CD14-positive monocyte (primary cell): Measurements from ENCODE around the gene PSEN1. TPM values are rescaled to one million over a fixed set of nuclear protein-coding genes. Genes with fewer than 3 reads are reported as not detected.

ENCODE experiments used
- DNase-seq, 3 donors: peaks; one replicate each; pipeline ENCODE4 v3.0.0-alpha.2; 2011 to 2022
- H2AFZ ChIP-seq: 2 replicates; pipeline ENCODE4 v1.6.0; 2012; ENCODE audit warnings: mild to moderate bottlenecking, low read depth, low read length, inconsistent platforms; ENCODE audit not compliant: insufficient read depth, poor library complexity, severe bottlenecking
- H3K27ac ChIP-seq, 2 donors: 1 replicate in 1 of 2; 2 replicates in 1 of 2; pipeline ENCODE4 v1.5.1; 2012 to 2013; ENCODE audit warnings: low read length in 2 of 2, control low read depth in 1 of 2, inconsistent platforms in 1 of 2, low read depth in 1 of 2, mild to moderate bottlenecking in 1 of 2
- H3K27me3 ChIP-seq, 2 donors: one replicate each; pipeline versions ENCODE4 v1.6.0 to v1.6.1; 2011 to 2013; ENCODE audit warnings: low read length in 2 of 2; ENCODE audit not compliant: control insufficient read depth in 2 of 2, insufficient read depth in 2 of 2
- H3K36me3 ChIP-seq, 2 donors: replicated peaks in 1 of 2; 1 replicate in 1 of 2; 2 replicates in 1 of 2; pipeline versions ENCODE4 v1.5.1 to v1.6.1; 2012 to 2013; ENCODE audit warnings: low read length in 2 of 2, control low read depth in 1 of 2, inconsistent platforms in 1 of 2, mild to moderate bottlenecking in 1 of 2; ENCODE audit not compliant: insufficient read depth in 2 of 2, control insufficient read depth in 1 of 2
- H3K4me1 ChIP-seq, 2 donors: 1 replicate in 1 of 2; 2 replicates in 1 of 2; pipeline versions ENCODE4 v1.5.1 to v1.6.1; 2012 to 2013; ENCODE audit warnings: low read length in 2 of 2, control low read depth in 1 of 2, inconsistent platforms in 1 of 2, mild to moderate bottlenecking in 1 of 2, moderate library complexity in 1 of 2; ENCODE audit not compliant: insufficient read depth in 2 of 2, control insufficient read depth in 1 of 2
- H3K4me2 ChIP-seq: replicated peaks from 2 replicates; pipeline ENCODE3; 2012; ENCODE audit warnings: low read length, moderate library complexity, mild to moderate bottlenecking; ENCODE audit not compliant: poor library complexity, severe bottlenecking; ENCODE audit errors: extremely low read depth
- H3K4me3 ChIP-seq, 3 experiments: fragments of 200-600 bp in 1 of 3; sonication (generic) in 1 of 3; replicated peaks in 1 of 3; 1 replicate in 2 of 3; 2 replicates in 1 of 3; pipeline ENCODE4 v1.5.1; 2011 to 2013; ENCODE audit warnings: low read length in 3 of 3, mild to moderate bottlenecking in 3 of 3, control low read depth in 2 of 3, low read depth in 2 of 3, inconsistent platforms in 1 of 3, moderate library complexity in 1 of 3
- H3K79me2 ChIP-seq: 2 replicates; pipeline ENCODE4 v1.6.0; 2012; ENCODE audit warnings: mild to moderate bottlenecking, control low read depth, inconsistent platforms, low read length, moderate library complexity; ENCODE audit not compliant: insufficient read depth
- H3K9ac ChIP-seq: 2 replicates; pipeline ENCODE4 v1.6.0; 2017; ENCODE audit warnings: low read length, mild to moderate bottlenecking; ENCODE audit not compliant: insufficient read depth, poor library complexity, severe bottlenecking
- H3K9me3 ChIP-seq, 2 donors: replicated peaks in 1 of 2; 1 replicate in 1 of 2; 2 replicates in 1 of 2; pipeline versions ENCODE4 v1.5.1 to v1.6.1; 2012 to 2013; ENCODE audit warnings: low read length in 2 of 2, control low read depth in 1 of 2; ENCODE audit not compliant: control insufficient read depth in 1 of 2, insufficient read depth in 1 of 2
- H4K20me1 ChIP-seq: 2 replicates; pipeline ENCODE4 v1.6.0; 2012; ENCODE audit warnings: mild to moderate bottlenecking, low read length, control low read depth, moderate library complexity; ENCODE audit not compliant: insufficient read depth
- H3K27ac Mint-ChIP-seq, 7 donors: one replicate each; pipeline ENCODE4 v1.8.0; 2020; ENCODE audit warnings: mild to moderate bottlenecking in 7 of 7, mixed read lengths in 7 of 7, moderate library complexity in 6 of 7, inconsistent platforms in 2 of 7
- H3K27me3 Mint-ChIP-seq, 3 donors: one replicate each; pipeline ENCODE4 v1.8.0; 2021 to 2022; ENCODE audit warnings: low read depth in 3 of 3, mild to moderate bottlenecking in 3 of 3, mixed read lengths in 3 of 3, moderate library complexity in 3 of 3, inconsistent platforms in 1 of 3
- H3K36me3 Mint-ChIP-seq, 2 donors: one replicate each; pipeline ENCODE4 v1.8.0; 2020; ENCODE audit warnings: mixed read lengths in 2 of 2, inconsistent platforms in 1 of 2, mild to moderate bottlenecking in 1 of 2
- H3K4me1 Mint-ChIP-seq: one replicate; pipeline ENCODE4 v1.8.0; 2020; ENCODE audit warnings: mild to moderate bottlenecking, mixed read lengths
- H3K4me3 Mint-ChIP-seq, 2 donors: one replicate each; pipeline ENCODE4 v1.8.0; 2020; ENCODE audit warnings: mild to moderate bottlenecking in 2 of 2, mixed read lengths in 2 of 2, moderate library complexity in 1 of 2
- H3K9me3 Mint-ChIP-seq, 7 donors: one replicate each; pipeline ENCODE4 v1.8.0; 2020 to 2022; ENCODE audit warnings: mixed read lengths in 7 of 7, mild to moderate bottlenecking in 6 of 7, moderate library complexity in 6 of 7, inconsistent platforms in 2 of 7
- WGBS: methylation state at CpG from one replicate; pipeline ENCODE4 v1.1.5; 2013; ENCODE audit warnings: missing lambda C conversion rate; ENCODE audit not compliant: insufficient coverage; 5-methylcytosine and 5-hydroxymethylcytosine counted together
- intact Hi-C, 2 donors: fragments of 100-400 bp; cut with micrococcal nuclease; formaldehyde crosslinking; loops; one replicate each; pipeline versions ENCODE4 v1.15.0 to v1.15.1; 2023
- polyA plus RNA-seq, 3 donors: library from polyadenylated mRNA; depleted of rRNA in 1 of 3; unstranded in 2 of 3; stranded (reverse) in 1 of 3; fragments of 300-500 nt in 2 of 3; fragments of >200 nt in 1 of 3; fragmentation: Illumina TruSeq in 2 of 3; gene quantifications; 1 replicate in 2 of 3; 2 replicates in 1 of 3; pipeline ENCODE4 v1.2.3, GENCODE V29; 2012 to 2021
- TF ChIP-seq, protein P1 (sequence below): fragments of 200-600 bp; IDR thresholded peaks from one replicate; pipeline ENCODE4 v1.8.0; 2022; ENCODE audit warnings: antibody characterized with exemption, mild to moderate bottlenecking

Gene PSEN1
- polyA plus RNA-seq, 3 donors: 42.4 to 130 (median 85.6) TPM

- TF ChIP-seq, protein P1, sequence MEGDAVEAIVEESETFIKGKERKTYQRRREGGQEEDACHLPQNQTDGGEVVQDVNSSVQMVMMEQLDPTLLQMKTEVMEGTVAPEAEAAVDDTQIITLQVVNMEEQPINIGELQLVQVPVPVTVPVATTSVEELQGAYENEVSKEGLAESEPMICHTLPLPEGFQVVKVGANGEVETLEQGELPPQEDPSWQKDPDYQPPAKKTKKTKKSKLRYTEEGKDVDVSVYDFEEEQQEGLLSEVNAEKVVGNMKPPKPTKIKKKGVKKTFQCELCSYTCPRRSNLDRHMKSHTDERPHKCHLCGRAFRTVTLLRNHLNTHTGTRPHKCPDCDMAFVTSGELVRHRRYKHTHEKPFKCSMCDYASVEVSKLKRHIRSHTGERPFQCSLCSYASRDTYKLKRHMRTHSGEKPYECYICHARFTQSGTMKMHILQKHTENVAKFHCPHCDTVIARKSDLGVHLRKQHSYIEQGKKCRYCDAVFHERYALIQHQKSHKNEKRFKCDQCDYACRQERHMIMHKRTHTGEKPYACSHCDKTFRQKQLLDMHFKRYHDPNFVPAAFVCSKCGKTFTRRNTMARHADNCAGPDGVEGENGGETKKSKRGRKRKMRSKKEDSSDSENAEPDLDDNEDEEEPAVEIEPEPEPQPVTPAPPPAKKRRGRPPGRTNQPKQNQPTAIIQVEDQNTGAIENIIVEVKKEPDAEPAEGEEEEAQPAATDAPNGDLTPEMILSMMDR: no peak
- H3K79me2 ChIP-seq: no peaks in the 10 kb centered on the region
- peak overlapping the region; percentile 98 for H2AFZ ChIP-seq
- intact Hi-C loops: no loop called here
- peaks cover 41% of the 10 kb centered on the region for H3K4me1 Mint-ChIP-seq
- no peak overlapping the region for H3K27ac Mint-ChIP-seq
- peak overlapping the region; percentile 77 to 88 for H3K4me3 Mint-ChIP-seq
- peak overlapping the region; percentile 33 to 82 (median 76) for H3K4me3 ChIP-seq
- H3K27me3 Mint-ChIP-seq: peaks cover 24 to 35% (median 29%) of the 10 kb centered on the region in 3 donors
- no peaks in the 10 kb centered on the region for H3K36me3 ChIP-seq
- peaks cover 20 to 55% of the 10 kb centered on the region in 2 donors for H3K4me1 ChIP-seq
- DNase-seq: no peak
- H4K20me1 ChIP-seq: no peaks in the 10 kb centered on the region
- peak overlapping the region; percentile 57 for H3K9ac ChIP-seq
- no peak overlapping the region for H3K27ac ChIP-seq
- peaks cover 0 to 3% (median under 1%) of the 10 kb centered on the region in 7 donors for H3K9me3 Mint-ChIP-seq
- H3K27me3 ChIP-seq: peaks cover 0 to 22% of the 10 kb centered on the region in 2 donors
- no peaks in the 10 kb centered on the region for H3K9me3 ChIP-seq
- WGBS: 81% methylated on average over 9 of the region's 18 CpGs
- H3K36me3 Mint-ChIP-seq: peaks cover 0 to 4% of the 10 kb centered on the region in 2 donors
- peak overlapping the region; percentile 99 for H3K4me2 ChIP-seq
Measured at GRCh38 chr14:73246387-73247150, 110.3 kb downstream of the PSEN1 start.

- H3K4me3 Mint-ChIP-seq: no peak overlapping the region
Measured at GRCh38 chr14:73248108-73248868, 112.0 kb downstream of the PSEN1 start.

More at GRCh38 chr14:73248108-73248868, 112.0 kb downstream of the PSEN1 start:
- peaks cover 11 to 38% of the 10 kb centered on the region in 2 donors for H3K4me1 ChIP-seq
- H3K79me2 ChIP-seq: no peaks in the 10 kb centered on the region
- H3K4me3 ChIP-seq: no peak overlapping the region
- peaks cover 0 to 22% of the 10 kb centered on the region in 2 donors for H3K27me3 ChIP-seq
- TF ChIP-seq, protein P1: no peak
- intact Hi-C loops: no loop called here
- no peaks in the 10 kb centered on the region for H3K9me3 ChIP-seq
- no peaks in the 10 kb centered on the region for H3K36me3 ChIP-seq
- H3K9me3 Mint-ChIP-seq: peaks cover 0 to 3% (median 0%) of the 10 kb centered on the region in 7 donors
- H4K20me1 ChIP-seq: no peaks in the 10 kb centered on the region
- no peak overlapping the region for H3K4me2 ChIP-seq
- peaks cover 20 to 34% (median 24%) of the 10 kb centered on the region in 3 donors for H3K27me3 Mint-ChIP-seq
- H3K27ac ChIP-seq: no peak overlapping the region
- H3K9ac ChIP-seq: no peak overlapping the region
- no peak for DNase-seq
- H2AFZ ChIP-seq: no peak overlapping the region
- H3K27ac Mint-ChIP-seq: peak overlapping the region in 2 of 7 donors; percentile 33 to 63
- H3K36me3 Mint-ChIP-seq: peaks cover 0 to 4% of the 10 kb centered on the region in 2 donors
- WGBS: 52% methylated on average over 3 of the region's 9 CpGs
- peaks cover 26% of the 10 kb centered on the region for H3K4me1 Mint-ChIP-seq
